Activated CD4-positive, alpha-beta T cell treated with anti-CD3 and anti-CD28 coated beads, Interleukin-2, amount 50 U/mL, for 24 hours (primary cell): ENCODE measurements around the gene ABL1.

Experiments
- DNase-seq, 2 donors: peaks; one replicate each; pipeline ENCODE4 v3.0.0-alpha.2; 2020; ENCODE audit warnings: low read depth in 1 of 2, low spot score in 1 of 2

The ABL1 gene

DNA sequence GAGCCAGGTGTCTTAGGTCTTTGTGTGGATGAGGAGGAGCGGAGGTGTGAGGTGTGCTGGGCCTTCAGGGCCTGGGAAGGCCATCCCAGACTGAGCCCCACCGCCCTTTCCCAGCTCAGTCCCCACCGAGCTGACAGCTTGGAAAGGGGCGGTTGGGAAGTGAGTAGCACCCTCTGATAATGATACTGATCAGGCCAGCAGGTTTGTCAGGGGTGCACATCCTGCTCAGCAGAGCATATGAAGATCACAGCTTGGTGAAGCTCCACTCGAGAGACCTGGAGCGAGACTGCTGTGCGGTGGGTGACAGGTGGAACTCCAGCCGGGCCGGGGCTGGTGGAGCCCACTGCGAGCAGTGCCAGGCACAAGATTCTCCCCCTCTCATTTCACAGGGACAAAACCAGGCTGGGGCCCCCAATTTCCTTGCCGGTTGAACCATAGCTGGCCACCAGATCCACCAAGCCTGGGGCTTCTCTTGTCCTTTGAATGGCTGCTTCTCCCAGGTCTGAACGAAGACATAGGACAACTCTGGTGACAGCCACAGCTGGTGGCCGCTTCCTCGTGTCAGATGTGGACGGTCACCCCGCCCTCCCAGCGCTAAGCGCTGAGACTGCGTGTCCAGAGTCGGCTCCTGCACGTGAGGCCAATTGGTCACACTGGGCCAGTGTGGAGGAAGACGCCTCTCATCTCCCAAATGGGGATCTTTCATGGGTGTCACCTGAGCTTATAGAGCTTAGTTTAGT is 53.3 kb downstream of the ABL1 start:
- no peak for DNase-seq

DNA sequence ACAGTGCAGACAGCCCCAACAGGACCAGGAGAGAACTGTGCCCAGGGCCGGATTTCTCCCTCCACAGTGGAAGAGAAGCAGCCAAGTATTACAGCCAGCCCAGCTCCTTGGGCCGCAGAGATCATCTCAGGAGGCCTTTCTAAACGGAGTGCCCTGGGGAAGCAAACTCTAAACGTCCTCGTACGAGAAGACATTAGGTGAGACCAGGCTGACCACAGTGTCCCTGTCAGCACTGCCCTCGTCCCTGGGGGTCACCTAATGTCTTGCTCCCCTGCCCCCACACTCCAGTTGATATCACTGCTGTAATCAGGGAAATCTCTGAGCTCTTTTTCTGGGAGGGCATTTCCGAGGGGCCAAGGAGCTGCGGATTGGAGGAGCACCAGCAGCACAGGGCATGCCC is 55.1 kb downstream of the ABL1 start:
- DNase-seq = no peak

- no peak for DNase-seq
Measured at GRCh38 chr9:130890870-130891687, 56.0 kb downstream of the ABL1 start.

DNA sequence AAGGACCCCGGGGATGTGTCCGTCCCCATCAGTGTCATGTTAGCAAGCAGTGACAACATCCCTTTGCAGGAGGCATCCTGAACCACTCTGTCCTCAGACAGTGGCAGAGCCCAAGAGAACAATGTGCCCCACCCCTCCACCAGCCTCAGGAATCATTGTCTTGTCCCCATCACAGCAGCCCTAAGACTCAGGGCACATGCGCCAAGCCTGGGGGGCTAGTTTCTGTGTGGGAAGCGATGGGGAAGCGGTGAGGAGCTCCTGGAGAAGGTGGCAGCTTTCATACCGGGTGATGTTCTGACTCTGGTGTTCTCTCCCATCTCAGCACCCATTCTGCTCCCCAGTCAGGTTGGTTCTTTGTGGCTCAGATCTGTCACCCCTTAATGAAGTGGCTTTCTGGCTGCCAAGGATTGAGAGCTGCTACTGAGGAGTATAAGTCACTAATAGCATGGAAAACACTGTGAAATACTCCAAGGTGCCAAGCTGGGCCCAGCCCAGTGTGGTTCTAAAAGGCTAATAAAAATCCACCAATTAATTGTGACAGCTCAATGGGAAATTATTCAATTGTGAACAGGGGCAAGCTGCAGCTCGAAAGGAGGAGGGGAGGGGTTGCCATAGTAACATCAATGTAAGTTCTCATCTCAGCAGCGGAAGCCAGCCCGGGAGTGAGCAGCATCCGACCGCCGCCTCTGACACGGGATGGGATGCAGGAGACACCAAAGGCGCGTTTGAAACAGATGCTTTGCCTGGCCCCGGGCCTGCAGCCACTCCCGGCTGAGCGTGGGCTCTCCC is 56.8 kb downstream of the ABL1 start:
- DNase-seq = no peak

DNA sequence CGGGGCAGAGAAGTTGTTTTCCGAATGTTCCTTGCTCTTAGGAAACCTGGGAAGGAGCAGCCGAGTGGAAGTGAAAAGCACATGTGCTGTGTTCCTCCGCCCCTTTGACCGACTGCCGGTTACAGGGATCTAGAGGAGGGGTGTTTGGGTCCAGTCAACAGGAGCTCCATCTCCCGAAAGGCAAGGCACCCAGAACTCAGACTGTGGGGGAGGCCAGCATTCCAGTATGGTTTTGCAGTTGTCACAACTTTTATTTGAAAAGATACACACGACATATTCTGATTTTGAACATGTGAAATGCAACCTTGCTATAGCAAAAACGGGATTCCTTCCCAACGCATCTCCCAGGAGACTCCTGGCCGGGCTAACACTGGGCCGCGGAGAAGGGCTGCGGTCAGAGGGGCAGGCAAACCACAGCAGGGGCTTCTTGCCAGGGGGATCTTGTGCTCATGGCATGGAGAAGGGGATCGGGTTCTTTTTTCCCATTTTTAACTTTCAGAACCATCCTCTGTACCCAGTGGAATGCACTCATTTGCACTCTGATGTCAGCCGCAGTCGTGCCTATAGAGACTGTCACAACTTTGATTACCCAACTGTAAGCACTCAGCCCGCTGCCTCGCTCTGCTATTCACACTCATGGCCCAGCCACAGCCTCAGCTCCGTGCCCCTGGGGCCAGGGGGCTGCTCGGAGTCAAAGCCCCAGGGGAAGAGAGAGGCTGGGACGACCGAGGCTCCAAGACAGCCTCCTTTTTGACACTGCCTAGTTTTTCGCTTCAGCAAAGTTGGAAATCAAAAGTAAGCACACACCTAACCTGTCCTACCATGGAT is 57.6 kb downstream of the ABL1 start:
- no peak for DNase-seq

- DNase-seq = no peak
Measured at GRCh38 chr9:130893341-130894101, 58.5 kb downstream of the ABL1 start.

- DNase-seq = no peak
Measured at GRCh38 chr9:130894546-130894945, 59.5 kb downstream of the ABL1 start.

GRCh38 chr9:130895038-130895437 is 60.0 kb downstream of the ABL1 start:
- no peak for DNase-seq

DNA sequence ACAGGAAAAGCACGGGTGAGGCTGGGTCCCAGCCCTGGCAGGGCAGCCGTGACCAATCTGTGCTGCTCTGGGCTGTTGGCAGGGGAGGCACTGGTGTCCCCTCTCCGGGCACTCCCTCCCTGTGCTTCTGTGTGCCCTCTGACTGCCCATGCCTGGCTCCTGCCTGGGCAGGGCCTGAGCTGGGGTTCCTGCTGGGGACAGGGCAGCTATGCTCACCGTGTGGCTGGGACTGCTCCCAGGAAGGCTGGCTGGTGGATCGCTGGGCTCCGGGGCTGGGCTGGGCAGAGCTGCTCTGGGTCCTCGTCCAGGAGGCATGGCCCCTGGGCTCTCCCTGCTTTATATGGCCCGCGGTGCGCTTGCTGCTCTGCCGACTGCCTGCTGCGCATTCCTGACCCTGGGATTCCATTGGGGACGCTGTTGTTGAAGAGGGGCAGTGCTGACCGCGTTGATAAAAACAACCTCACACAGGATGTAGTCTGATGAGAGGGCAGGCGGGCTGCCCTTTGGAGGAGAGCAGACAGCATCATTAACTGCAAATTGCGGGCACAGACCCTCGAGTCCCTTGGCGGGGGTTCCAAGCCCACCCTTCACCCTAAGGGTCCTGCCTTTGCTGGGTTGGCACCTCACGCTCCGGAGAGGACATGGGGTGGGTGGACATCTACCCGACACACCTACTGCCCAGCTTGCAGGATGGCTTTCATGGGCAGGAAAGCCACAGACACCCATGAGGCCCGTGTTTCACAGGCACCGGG is 60.6 kb downstream of the ABL1 start:
- DNase-seq = no peak

- no peak for DNase-seq
Measured at GRCh38 chr9:130896233-130897014, 61.4 kb downstream of the ABL1 start, which contains the start of gene QRFP. Gene QRFP, minus strand, starts transcription at chr9:130896812. Its CDS starts 2,974 bp downstream, at chr9:130893838.

DNA sequence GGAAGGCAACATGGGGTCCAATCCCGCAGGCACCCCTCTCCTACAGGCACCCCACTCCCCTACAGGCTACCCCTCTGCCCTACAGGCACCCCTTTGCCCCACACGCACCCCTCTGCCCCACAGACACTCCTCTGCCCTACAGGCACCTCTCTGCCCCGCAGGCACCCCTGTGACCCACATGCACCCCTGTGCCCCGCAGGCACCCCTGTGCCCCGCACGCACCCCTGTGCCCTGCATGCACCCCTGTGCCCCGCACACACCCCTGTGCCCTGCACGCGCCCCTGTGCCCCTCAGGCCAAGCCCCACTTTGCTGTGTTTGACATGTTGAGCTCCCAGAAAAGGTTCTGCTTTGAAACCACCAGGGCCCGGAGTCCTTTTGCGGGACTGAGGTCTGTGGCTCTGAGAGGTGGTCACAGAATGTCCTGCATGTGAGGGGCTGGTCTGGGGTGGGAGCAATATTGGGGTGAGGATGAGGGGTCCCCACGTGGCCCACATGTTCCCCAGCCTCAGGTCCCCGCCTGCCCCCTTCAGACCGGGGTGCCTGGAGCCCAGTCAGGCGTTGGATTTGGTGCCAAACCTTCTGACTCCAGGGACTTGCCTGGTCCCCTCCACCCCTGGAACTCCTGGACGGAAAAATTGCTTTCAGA is 62.2 kb downstream of the ABL1 start:
- no peak for DNase-seq

- DNase-seq = no peak
Measured at GRCh38 chr9:130897848-130898551, 62.9 kb downstream of the ABL1 start.

DNA sequence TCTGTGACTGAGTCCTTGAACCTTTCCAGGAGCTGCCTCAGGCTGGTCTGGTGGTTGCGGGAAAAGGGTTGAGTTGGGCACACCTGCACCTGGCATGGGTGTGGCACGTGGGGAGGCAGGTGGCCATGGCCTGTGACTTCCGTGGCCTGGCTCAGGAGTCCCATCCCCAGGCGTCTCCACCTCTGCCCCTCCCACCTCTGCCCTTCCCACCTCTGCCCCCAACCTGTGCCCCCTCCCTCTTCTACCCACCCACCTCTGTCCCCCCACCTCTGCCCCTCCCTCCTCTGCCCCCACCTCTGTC is 63.4 kb downstream of the ABL1 start:
- DNase-seq = no peak

DNA sequence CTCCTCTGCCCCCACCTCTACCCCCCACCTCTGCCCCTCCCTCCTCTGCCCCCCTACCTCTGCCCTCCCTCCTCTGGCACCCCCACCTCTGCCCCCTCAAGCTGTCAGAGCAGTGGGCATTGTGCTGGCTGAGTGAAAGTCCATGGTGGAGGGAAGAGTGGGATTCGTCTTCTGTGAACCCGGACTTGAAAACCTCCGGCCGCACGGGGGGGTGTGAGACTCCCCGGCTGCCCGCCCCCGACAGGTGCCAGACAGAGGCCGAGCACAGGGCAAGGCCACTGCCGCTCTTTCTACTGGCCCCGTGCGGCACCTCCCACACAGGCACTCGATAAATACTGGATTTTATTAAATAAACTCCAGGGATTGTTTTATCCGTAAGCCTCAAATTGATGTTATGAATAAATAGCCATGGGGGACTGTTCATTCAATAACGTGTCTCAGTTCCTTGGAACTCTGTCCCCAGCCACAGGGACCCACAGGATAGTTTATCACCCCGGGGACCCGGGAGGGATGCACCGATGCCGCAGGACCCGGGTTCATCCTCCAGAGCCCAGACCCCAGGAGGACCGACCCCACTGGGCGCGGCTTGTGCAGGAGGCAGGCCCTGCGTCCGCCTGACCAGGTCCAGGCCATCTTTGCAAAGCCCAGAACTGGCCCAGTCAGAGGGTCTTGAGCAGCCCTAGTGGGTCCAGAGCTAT is 64.1 kb downstream of the ABL1 start:
- DNase-seq = no peak

DNA sequence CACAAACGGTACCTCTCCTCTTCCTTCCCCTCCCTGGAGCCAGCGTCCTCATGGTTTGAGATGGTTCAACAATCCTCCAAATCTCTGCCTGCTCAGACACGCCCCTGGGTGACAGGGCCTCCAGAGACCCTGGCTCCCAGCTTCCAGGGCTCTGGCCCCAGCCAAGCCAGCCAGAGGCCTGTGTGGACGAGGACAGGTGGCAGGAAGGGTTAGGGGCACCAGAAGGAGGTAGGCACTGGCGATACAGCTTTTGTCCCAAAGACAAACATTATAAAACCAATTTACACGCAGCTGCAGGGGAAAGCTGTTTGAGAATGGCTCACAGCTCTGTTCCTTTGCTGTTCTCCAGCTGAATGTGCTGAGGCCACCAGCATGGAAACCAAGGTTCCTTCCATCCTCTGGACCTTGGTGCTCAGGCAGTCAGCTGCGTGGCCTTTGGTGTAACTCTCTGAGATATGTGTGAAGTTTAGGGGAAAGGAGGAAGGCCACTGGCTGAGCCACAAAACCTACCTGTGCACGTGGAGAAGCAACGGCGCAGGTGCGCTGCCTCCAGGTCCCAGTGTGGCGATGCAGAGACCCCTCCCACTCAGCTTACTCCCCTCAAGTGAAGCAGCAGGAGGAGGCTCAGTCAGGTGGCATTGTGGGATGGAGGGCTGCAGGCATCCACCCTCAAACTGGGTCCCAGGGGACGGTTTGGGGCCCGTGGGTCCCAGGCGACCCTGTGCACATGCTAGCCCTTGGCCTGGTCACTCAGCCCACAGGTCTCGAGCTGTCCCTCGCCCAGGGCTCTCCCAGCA is 65.8 kb downstream of the ABL1 start:
- no peak for DNase-seq

DNA sequence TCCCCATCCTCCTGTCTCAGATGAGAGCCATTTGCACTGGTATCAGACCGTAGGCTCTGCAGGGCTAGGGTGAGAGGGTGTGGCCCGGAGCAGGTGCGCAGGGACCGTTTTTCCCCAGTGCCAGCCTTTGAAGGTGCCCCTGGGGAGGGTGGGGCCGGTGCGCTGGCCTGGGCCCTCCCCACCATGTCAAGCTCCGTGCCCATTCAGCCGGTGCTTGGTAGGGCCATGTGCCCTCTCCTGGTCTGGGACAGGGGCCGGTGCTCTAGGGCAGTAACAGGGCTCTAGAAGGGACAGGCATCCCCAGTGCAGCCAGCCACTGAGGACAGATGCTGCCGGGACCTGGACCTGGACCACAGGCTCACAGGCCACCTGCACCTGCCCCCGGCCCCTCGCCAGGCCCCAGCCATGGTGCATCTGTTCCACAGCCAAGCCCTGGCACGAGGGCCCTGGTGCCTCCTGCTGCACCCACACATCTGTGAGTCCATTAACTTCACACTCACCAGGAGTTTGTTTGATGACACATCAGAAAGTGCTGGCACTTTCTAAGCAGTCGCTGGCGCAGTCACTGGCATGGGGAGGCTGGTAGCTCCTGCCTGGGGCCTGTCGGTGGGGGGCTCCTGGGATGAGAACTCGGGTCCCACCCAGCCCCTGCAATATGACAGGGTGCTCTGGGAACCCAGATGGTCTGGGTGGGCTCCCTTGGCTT is 66.6 kb downstream of the ABL1 start:
- no peak for DNase-seq
